ENCODE results near the gene NFAM1.

GRCh38 chr22:42417645-42418305 lies 14.4 kb downstream of the NFAM1 start:
- TF ChIP-seq, protein P1, sequence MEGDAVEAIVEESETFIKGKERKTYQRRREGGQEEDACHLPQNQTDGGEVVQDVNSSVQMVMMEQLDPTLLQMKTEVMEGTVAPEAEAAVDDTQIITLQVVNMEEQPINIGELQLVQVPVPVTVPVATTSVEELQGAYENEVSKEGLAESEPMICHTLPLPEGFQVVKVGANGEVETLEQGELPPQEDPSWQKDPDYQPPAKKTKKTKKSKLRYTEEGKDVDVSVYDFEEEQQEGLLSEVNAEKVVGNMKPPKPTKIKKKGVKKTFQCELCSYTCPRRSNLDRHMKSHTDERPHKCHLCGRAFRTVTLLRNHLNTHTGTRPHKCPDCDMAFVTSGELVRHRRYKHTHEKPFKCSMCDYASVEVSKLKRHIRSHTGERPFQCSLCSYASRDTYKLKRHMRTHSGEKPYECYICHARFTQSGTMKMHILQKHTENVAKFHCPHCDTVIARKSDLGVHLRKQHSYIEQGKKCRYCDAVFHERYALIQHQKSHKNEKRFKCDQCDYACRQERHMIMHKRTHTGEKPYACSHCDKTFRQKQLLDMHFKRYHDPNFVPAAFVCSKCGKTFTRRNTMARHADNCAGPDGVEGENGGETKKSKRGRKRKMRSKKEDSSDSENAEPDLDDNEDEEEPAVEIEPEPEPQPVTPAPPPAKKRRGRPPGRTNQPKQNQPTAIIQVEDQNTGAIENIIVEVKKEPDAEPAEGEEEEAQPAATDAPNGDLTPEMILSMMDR (IDR thresholded peaks at IDR 0.05) = no peak
- no peak for TF ChIP-seq POLR2A (IDR thresholded peaks at IDR 0.05)

Data from adrenal gland (tissue), 5 donors.